Suprapubic skin (tissue), 4 donors: Measurements from ENCODE around the gene TMEM212. TPM values are rescaled to one million over a fixed set of nuclear protein-coding genes. Genes with fewer than 3 reads are reported as not detected.

Experiments used
- DNase-seq, 2 donors: peaks; one replicate each; pipeline ENCODE4 v3.0.0-alpha.2; 2019; ENCODE audit warnings: low spot score in 2 of 2
- H3K27ac ChIP-seq: fragments of 200-600 bp; sonication (generic); one replicate; pipeline ENCODE4 v1.5.1; 2019
- H3K27me3 ChIP-seq: fragments of 200-600 bp; sonication (generic); one replicate; pipeline ENCODE4 v1.5.1; 2019
- H3K36me3 ChIP-seq: fragments of 200-600 bp; sonication (generic); one replicate; pipeline ENCODE4 v1.5.1; 2019
- H3K4me1 ChIP-seq: fragments of 200-600 bp; sonication (generic); one replicate; pipeline ENCODE4 v1.5.1; 2019
- H3K4me3 ChIP-seq: fragments of 200-600 bp; sonication (generic); one replicate; pipeline ENCODE4 v1.5.1; 2019; ENCODE audit warnings: mild to moderate bottlenecking
- H3K9me3 ChIP-seq: fragments of 200-600 bp; sonication (generic); one replicate; pipeline ENCODE4 v1.5.1; 2019
- EP300 ChIP-seq: sonication (generic); formaldehyde crosslinking; IDR thresholded peaks from one replicate; pipeline ENCODE4 v1.6.1; 2017; ENCODE audit warnings: antibody characterized with exemption
- POLR2A ChIP-seq, 2 donors: fragments of 450-650 bp; IDR thresholded peaks; one replicate each; pipeline ENCODE4 v1.6.1; 2017; ENCODE audit warnings: antibody characterized with exemption in 2 of 2, mild to moderate bottlenecking in 2 of 2, moderate library complexity in 2 of 2
- POLR2AphosphoS5 ChIP-seq, 3 donors: sonication (generic); formaldehyde crosslinking; IDR thresholded peaks; one replicate each; pipeline ENCODE4 v1.6.1; 2017; ENCODE audit warnings: antibody characterized with exemption in 3 of 3
- WGBS: methylation state at CpG from one replicate; pipeline ENCODE4 v1.1.5; 2018; 5-methylcytosine and 5-hydroxymethylcytosine counted together
- total RNA-seq, 4 donors: library from RNA; depleted of rRNA; stranded (reverse); fragments of >200 nt; gene quantifications; one replicate each; pipeline ENCODE4 v1.1.0, GENCODE V29; 2016
- TF ChIP-seq, protein P1 (sequence below), 2 donors: fragments of 200-600 bp in 1 of 2; fragments of 450-650 bp in 1 of 2; sonication (generic) in 1 of 2; IDR thresholded peaks; one replicate each; pipeline ENCODE4 v1.5.1; 2016 to 2019; ENCODE audit warnings: antibody characterized with exemption in 2 of 2, mild to moderate bottlenecking in 1 of 2, moderate library complexity in 1 of 2

Gene TMEM212
- total RNA-seq, 4 donors from 2014 or later, result not detected

DNA sequence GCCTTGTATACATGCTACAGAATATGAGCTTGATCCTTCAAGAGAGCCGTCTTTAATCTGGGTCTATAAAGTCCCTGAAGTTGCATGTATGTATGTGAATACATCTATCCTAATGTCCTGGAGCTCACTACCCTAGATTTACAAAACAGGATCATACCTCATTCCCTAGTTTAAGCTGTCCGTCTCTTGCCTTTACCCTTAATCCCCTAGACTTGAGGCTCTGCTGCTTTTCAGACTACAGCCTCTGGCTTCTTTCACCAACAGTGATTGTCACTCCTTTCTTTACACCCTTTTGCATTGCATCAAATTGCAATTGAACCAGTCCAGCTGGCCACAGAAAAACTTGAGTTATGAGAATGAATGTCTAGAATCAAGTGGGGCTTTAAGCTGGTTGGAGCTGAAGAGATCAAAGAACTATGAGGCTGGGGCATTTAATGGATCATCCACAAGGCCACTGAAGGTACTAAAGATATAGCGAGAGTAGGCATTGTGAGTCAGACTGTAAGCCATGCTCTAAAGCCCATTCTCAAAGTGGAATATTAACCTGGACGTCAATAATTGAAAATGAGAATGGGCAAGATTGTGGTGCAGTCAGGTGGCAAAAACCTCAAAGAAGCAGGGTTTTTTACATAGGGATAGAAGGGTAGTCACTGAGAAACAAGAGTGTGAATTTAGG, 20.6 kb upstream of the TMEM212 start:
- no peaks in the 10 kb centered on the region for H3K27me3 ChIP-seq
- H3K4me1 ChIP-seq, result peaks cover 15% of the 10 kb centered on the region
- no peak overlapping the region for H3K4me3 ChIP-seq
- 95% methylated on average over 4 of the region's 4 CpGs for WGBS
- no peak overlapping the region for H3K27ac ChIP-seq
- H3K9me3 ChIP-seq, result no peaks in the 10 kb centered on the region
- H3K36me3 ChIP-seq, result no peaks in the 10 kb centered on the region
- DNase-seq, result no peak
- TF ChIP-seq POLR2A (IDR thresholded peaks at IDR 0.05), result no peak

DNA sequence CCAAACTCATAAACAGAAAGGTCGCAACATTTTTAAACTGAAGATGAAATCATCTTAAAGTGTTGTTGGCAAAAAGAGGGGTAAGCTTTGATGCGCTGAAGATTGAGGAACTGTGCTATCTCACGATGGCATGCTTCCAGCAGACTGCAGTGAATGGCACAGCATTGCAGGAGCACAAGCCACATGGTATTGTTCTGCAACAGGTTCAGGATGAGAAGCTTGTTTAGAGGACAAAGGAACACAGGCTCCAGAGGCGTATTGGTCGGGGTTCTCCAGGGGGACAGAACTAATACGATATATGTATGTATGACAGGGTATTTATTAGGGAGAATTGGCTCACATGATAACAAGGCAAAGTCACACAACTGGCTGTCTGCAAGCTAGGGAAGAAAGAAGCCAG, 19.0 kb upstream of the TMEM212 start:
- no peak for DNase-seq
- H3K4me1 ChIP-seq, result peaks cover 17% of the 10 kb centered on the region
- no peak overlapping the region for H3K27ac ChIP-seq
- no peaks in the 10 kb centered on the region for H3K36me3 ChIP-seq
- H3K27me3 ChIP-seq, result no peaks in the 10 kb centered on the region
- TF ChIP-seq, protein P1, sequence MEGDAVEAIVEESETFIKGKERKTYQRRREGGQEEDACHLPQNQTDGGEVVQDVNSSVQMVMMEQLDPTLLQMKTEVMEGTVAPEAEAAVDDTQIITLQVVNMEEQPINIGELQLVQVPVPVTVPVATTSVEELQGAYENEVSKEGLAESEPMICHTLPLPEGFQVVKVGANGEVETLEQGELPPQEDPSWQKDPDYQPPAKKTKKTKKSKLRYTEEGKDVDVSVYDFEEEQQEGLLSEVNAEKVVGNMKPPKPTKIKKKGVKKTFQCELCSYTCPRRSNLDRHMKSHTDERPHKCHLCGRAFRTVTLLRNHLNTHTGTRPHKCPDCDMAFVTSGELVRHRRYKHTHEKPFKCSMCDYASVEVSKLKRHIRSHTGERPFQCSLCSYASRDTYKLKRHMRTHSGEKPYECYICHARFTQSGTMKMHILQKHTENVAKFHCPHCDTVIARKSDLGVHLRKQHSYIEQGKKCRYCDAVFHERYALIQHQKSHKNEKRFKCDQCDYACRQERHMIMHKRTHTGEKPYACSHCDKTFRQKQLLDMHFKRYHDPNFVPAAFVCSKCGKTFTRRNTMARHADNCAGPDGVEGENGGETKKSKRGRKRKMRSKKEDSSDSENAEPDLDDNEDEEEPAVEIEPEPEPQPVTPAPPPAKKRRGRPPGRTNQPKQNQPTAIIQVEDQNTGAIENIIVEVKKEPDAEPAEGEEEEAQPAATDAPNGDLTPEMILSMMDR (IDR thresholded peaks at IDR 0.05), result no peak
- TF ChIP-seq EP300, result no peak
- TF ChIP-seq POLR2A (IDR thresholded peaks at IDR 0.05), result no peak
- no peak for TF ChIP-seq POLR2AphosphoS5 (IDR thresholded peaks at IDR 0.05)
- 78% methylated on average over 6 of the region's 6 CpGs for WGBS
- no peaks in the 10 kb centered on the region for H3K9me3 ChIP-seq
- H3K4me3 ChIP-seq, result no peak overlapping the region

DNA sequence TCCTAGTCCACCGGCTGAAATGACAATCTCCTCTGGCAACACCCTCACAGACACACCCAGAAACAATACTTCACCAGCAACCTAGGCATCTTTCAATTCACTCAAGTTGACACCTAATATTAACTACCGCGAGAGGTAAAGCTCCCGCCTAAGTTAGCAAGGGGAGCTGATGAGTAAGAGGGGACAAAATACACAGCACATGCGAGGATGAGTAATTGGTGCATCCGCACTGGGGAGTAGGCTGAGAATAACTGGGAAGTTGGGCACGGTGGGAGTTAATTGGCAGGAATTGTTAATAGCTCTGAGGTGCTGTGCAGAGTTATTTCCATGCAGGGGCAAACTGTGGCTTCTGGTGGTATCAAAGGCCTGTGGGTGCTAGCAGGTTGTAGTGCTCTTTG, 18.3 kb upstream of the TMEM212 start:
- no peaks in the 10 kb centered on the region for H3K36me3 ChIP-seq
- H3K27me3 ChIP-seq, result no peaks in the 10 kb centered on the region
- no peak for DNase-seq
- no peak for TF ChIP-seq EP300
- no peak for TF ChIP-seq POLR2A (IDR thresholded peaks at IDR 0.05)
- TF ChIP-seq, protein P1 (IDR thresholded peaks at IDR 0.05), result no peak
- TF ChIP-seq POLR2AphosphoS5 (IDR thresholded peaks at IDR 0.05), result no peak
- H3K27ac ChIP-seq, result peak overlapping the region; percentile 48
- no peak overlapping the region for H3K4me3 ChIP-seq
- peaks cover 24% of the 10 kb centered on the region for H3K4me1 ChIP-seq
- 82% methylated on average over 7 of the region's 7 CpGs for WGBS
- H3K9me3 ChIP-seq, result no peaks in the 10 kb centered on the region

DNA sequence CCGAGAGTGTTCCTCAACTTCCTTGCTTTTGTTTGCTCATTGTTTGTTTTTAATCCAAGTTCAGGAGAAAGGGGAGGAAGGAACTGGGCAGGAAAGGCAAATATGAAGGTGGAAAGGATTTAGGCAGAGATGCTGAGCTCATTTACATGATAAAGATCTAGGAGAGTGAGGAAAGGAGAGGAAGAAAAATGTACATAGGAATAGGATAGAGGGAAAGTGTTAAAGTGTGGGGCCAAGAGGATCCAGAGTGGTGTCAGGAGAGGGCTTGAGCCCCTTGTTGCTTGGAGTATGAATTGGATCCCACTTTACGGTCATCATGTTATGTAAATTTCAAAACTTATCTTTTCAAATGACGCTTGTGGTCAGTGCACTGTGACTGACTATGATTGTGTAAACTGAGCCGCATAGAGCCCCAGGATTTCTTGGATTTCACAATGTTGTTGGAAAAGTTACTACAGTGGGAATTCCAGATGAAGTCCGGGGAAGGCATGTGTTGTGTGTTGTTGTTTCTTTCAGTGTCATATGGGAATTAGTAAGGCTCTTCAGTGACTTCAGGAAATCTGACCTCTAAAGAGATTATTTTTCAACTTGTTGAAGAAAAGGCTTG, 17.8 kb upstream of the TMEM212 start:
- WGBS, result 59% methylated on average over 5 of the region's 5 CpGs
- peak overlapping the region; percentile 48 for H3K27ac ChIP-seq
- no peak for TF ChIP-seq POLR2A (IDR thresholded peaks at IDR 0.05)
- TF ChIP-seq POLR2AphosphoS5 (IDR thresholded peaks at IDR 0.05), result peak in 1 of 3 donors; percentile 70
- TF ChIP-seq, protein P1 (IDR thresholded peaks at IDR 0.05), result no peak

DNA sequence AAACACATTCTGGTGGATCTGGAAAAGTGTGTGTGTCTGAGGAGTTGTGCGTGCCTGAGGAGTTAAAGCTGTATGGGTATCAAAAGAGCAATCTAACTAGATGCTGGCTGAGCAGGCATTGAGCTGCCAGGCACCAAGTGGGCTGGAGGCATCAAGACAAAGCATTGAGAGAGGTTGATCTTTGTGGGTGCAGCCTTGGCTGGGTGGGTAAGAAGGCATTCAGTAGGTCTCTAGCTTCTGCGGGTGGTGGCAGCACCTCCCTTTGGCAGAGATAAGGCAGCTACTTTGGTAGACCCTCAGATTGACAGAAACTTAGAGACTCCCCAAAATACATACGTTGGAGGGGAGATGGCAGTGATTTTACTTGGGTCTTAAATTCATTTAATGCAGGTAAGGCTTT, 15.8 kb upstream of the TMEM212 start:
- H3K4me1 ChIP-seq, result peaks cover 31% of the 10 kb centered on the region
- WGBS, result 100% methylated on average over 3 of the region's 3 CpGs
- TF ChIP-seq, protein P1 (IDR thresholded peaks at IDR 0.05), result no peak
- TF ChIP-seq EP300 (no peak), POLR2A (IDR thresholded peaks at IDR 0.05) (no peak), POLR2AphosphoS5 (IDR thresholded peaks at IDR 0.05) (no peak)
- no peaks in the 10 kb centered on the region for H3K36me3 ChIP-seq
- no peak overlapping the region for H3K27ac ChIP-seq
- H3K4me3 ChIP-seq, result no peak overlapping the region
- no peaks in the 10 kb centered on the region for H3K9me3 ChIP-seq
- DNase-seq, result no peak
- no peaks in the 10 kb centered on the region for H3K27me3 ChIP-seq

More for the DNA sequence above, 17.8 kb upstream of the TMEM212 start:
- DNase-seq, result no peak
- Histone ChIP-seq H3K9me3 (no peaks in the 10 kb centered on the region), H3K4me3 (no peak overlapping the region), H3K4me1 (peaks cover 29% of the 10 kb centered on the region), H3K27me3 (no peaks in the 10 kb centered on the region), H3K36me3 (no peaks in the 10 kb centered on the region)
